Measurements from ENCODE around the gene MAP3K8.

MAP3K8 gene

GRCh38 chr10:30433730-30434272 is at the start of gene MAP3K8:
Gene MAP3K8, plus strand, starts transcription at chr10:30434184. Its CDS starts 4,755 bp downstream, at chr10:30438939.
- DNase-seq: peak; percentile 87

GRCh38 chr10:30384701-30385201 is 49.2 kb upstream of the MAP3K8 start:
- DNase-seq: no peak

- no peak for DNase-seq
Measured at GRCh38 chr10:30386801-30387588, 47.0 kb upstream of the MAP3K8 start.

GRCh38 chr10:30387646-30388243 is 46.2 kb upstream of the MAP3K8 start:
- no peak for DNase-seq

GRCh38 chr10:30389543-30389942 is 44.4 kb upstream of the MAP3K8 start:
- no peak for DNase-seq

- DNase-seq: no peak
Measured at GRCh38 chr10:30390207-30390606, 43.8 kb upstream of the MAP3K8 start.

GRCh38 chr10:30391266-30391665 is 42.7 kb upstream of the MAP3K8 start:
- DNase-seq: no peak

GRCh38 chr10:30392564-30392990 is 41.4 kb upstream of the MAP3K8 start:
- DNase-seq: peak; percentile 59

- no peak for DNase-seq
Measured at GRCh38 chr10:30396293-30396692, 37.7 kb upstream of the MAP3K8 start.

- DNase-seq: no peak
Measured at GRCh38 chr10:30396698-30397097, 37.3 kb upstream of the MAP3K8 start.

GRCh38 chr10:30398193-30398592 is 35.8 kb upstream of the MAP3K8 start:
- DNase-seq: peak; percentile 7

- DNase-seq: no peak
Measured at GRCh38 chr10:30398788-30399187, 35.2 kb upstream of the MAP3K8 start.

- DNase-seq: no peak
Measured at GRCh38 chr10:30403494-30403893, 30.5 kb upstream of the MAP3K8 start.

- DNase-seq: no peak
Measured at GRCh38 chr10:30404540-30404939, 29.4 kb upstream of the MAP3K8 start.

- DNase-seq: no peak
Measured at GRCh38 chr10:30411263-30411662, 22.7 kb upstream of the MAP3K8 start.

- no peak for DNase-seq
Measured at GRCh38 chr10:30412901-30413300, 21.1 kb upstream of the MAP3K8 start.

GRCh38 chr10:30413996-30414576 is 19.9 kb upstream of the MAP3K8 start:
- peak; percentile 61 for DNase-seq

- DNase-seq: no peak
Measured at GRCh38 chr10:30415593-30415992, 18.4 kb upstream of the MAP3K8 start.

GRCh38 chr10:30417301-30417700 is 16.7 kb upstream of the MAP3K8 start:
- no peak for DNase-seq

- no peak for DNase-seq
Measured at GRCh38 chr10:30420266-30420665, 13.7 kb upstream of the MAP3K8 start.

- DNase-seq: no peak
Measured at GRCh38 chr10:30420766-30421165, 13.2 kb upstream of the MAP3K8 start.

GRCh38 chr10:30422151-30422695 is 11.8 kb upstream of the MAP3K8 start:
- no peak for DNase-seq

- no peak for DNase-seq
Measured at GRCh38 chr10:30422981-30423654, 10.9 kb upstream of the MAP3K8 start.

All from CD4-positive, alpha-beta T cell treated with Interleukin-4 for 4 hours (primary cell).